ENCODE results near the gene DHX8.
"Not testable (repeated sequence)": the region's sequence is repeated elsewhere in the genome, so short reads cannot be mapped to it uniquely, and the experiment has no call there.

DHX8 gene

DNA sequence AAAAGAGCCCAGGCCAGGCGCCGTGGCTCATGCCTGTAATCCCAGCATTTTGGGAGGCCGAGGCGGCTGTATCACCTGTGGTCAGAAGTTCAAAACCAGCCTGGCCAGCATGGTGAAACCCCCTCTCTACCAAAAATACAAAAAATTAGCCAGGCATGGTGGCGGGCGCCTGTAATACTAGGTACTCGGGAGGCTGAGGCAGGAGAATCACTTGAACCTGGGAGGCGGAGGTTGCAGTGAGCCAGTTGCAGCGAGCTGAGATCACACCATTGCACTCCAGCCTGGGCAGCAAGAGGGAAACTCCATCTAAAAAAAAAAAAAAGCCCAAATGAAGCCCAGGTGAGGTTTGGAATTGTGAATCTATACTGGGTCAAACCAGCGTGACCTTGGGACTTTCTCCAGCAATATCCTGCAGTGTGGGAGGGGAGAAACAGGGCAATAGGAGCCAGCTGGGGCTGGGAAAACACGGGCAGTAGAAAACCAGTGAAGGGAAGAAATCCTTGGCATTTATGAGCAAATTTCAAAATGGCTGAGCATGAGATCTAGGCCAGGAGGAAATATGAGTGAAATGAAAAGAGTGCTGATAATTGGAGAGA, 8.2 kb upstream of the DHX8 start:
- no peaks in the 10 kb centered on the region for H3K36me3 ChIP-seq (replicated peaks)
- no peak overlapping the region for H3K27ac ChIP-seq
- no peak for TF ChIP-seq CTCF (IDR thresholded peaks at IDR 0.05; ENCODE audit: low read depth, low read length, missing control alignments)
- in situ Hi-C loops (cut with HindIII; ENCODE audit: low pct_ligation_motif_present, low sequenced_read_pairs) = no loop called here
- H3K4me3 ChIP-seq (ENCODE audit: low read depth, low read length) = no peak overlapping the region
- H3K27me3 ChIP-seq (replicated peaks) = no peaks in the 10 kb centered on the region
- no peak for DNase-seq

GRCh38 chr17:43476306-43476705, 7.5 kb upstream of the DHX8 start:
- H3K27me3 ChIP-seq (replicated peaks); DNase-seq; H3K4me3 ChIP-seq (ENCODE audit: low read depth, low read length); H3K27ac ChIP-seq; H3K36me3 ChIP-seq (replicated peaks); in situ Hi-C loops (cut with HindIII; ENCODE audit: low pct_ligation_motif_present, low sequenced_read_pairs): not testable (repeated sequence)

- in situ Hi-C loops (cut with HindIII; ENCODE audit: low pct_ligation_motif_present, low sequenced_read_pairs) = no loop called here
- no peaks in the 10 kb centered on the region for H3K36me3 ChIP-seq (replicated peaks)
- H3K27me3 ChIP-seq (replicated peaks) = no peaks in the 10 kb centered on the region
- no peak for DNase-seq
- H3K27ac ChIP-seq = no peak overlapping the region
- no peak for TF ChIP-seq CTCF (IDR thresholded peaks at IDR 0.05; ENCODE audit: low read depth, low read length, missing control alignments)
- H3K4me3 ChIP-seq (ENCODE audit: low read depth, low read length) = no peak overlapping the region
Observed at GRCh38 chr17:43477832-43478634, 5.7 kb upstream of the DHX8 start.

DNA sequence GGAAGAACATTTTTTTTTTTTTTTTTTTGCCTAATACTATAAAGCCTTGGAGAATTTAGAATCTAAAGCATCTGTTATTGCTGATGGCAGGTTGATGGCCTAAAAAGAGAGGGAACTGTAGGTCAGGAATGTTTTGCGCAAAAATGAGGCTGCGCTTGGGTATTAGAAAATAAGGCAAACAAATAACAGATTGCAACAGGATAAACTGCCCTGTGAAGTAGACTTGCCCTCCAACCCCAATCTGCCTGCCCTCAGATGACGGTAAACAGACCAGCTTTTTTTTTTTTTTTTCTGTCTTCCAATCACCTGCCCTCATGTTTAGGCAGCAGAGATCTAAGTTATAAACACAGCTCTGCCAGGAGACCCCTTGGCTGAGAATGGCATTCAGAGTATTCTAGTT, 3.8 kb upstream of the DHX8 start:
- Histone ChIP-seq H3K4me3 (ENCODE audit: low read depth, low read length) (no peak overlapping the region), H3K27me3 (replicated peaks) (no peaks in the 10 kb centered on the region), H3K36me3 (replicated peaks) (no peaks in the 10 kb centered on the region), H3K27ac (no peak overlapping the region)
- DNase-seq = no peak
- TF ChIP-seq CTCF (IDR thresholded peaks at IDR 0.05; ENCODE audit: low read depth, low read length, missing control alignments) = no peak
- in situ Hi-C loops (cut with HindIII; ENCODE audit: low pct_ligation_motif_present, low sequenced_read_pairs) = no loop called here

DNA sequence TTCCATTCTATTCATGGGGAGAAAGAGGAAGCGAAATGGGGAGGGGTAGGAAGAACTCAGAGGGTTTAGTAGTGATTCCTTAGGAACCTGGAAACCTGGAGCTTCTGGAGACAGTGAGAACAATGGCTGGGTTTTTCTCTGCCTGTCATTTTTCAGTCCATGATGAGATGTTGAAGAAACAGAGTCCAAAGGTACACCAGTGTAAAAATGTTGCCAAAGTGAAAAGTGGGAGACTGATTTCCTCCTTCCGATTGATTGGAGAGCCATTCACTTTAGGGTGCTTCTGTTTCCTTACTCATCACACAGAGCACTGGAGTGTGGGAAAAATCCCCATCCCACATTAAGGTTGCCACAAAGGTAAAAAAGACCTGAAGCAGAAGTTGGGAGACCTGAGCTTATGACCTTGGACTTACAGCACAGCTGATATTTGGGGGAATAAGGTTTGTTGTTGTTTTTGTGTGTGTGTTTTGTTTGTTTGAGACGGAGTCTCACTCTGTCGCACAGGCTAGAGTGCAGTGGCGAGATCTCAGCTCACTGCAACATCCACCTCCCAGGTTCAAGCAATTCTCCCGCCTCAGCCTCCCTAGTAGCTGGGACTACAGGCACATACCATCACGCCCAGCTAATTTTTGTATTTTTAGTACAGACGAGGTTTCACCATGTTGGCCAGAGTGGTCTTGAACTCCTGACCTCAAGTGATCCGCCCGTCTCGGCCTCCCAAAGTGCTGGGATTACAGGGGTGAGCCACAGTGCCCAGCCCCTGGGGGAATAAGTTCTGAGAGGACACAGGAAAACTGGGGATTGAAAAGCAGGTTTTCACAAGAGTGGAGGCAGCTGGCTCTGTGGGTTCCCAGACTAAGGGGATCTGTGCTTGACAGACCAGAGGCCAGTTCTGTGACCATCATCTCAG, 1.4 kb upstream of the DHX8 start:
- H3K27me3 ChIP-seq (replicated peaks) = no peaks in the 10 kb centered on the region
- no peak overlapping the region for H3K27ac ChIP-seq
- in situ Hi-C loops (cut with HindIII; ENCODE audit: low pct_ligation_motif_present, low sequenced_read_pairs) = no loop called here
- H3K4me3 ChIP-seq (ENCODE audit: low read depth, low read length) = no peak overlapping the region
- no peak for TF ChIP-seq CTCF (IDR thresholded peaks at IDR 0.05; ENCODE audit: low read depth, low read length, missing control alignments)
- H3K36me3 ChIP-seq (replicated peaks) = no peaks in the 10 kb centered on the region
- no peak for DNase-seq

- TF ChIP-seq CTCF (IDR thresholded peaks at IDR 0.05; ENCODE audit: low read depth, low read length, missing control alignments) = no peak
- Histone ChIP-seq H3K36me3 (replicated peaks) (peaks cover 34% of the 10 kb centered on the region), H3K4me3 (ENCODE audit: low read depth, low read length) (no peak overlapping the region), H3K27ac (no peak overlapping the region), H3K27me3 (replicated peaks) (no peaks in the 10 kb centered on the region)
- in situ Hi-C loops (cut with HindIII; ENCODE audit: low pct_ligation_motif_present, low sequenced_read_pairs) = no loop called here
- no peak for DNase-seq
Observed at GRCh38 chr17:43490621-43491020, 6.8 kb downstream of the DHX8 start.

DNA sequence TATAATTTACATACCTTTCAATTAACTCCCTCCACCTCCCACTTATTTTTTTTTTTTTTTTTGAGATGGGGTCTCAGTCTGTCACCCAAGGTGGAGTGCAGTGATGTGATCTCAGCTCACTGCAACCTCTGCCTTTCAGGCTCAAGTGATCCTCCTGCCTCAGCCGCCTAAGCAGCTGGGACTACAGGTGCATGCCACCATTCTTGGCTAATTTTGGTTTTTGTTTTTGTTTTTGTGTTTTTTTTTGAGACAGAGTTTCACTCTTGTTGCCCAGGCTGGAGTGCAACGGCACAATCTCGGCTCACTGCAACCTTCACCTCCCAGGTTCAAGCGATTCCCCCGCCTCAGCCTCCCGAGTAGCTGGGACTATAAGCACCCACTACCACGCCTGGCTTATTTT, 25.7 kb downstream of the DHX8 start:
- DNase-seq; H3K27me3 ChIP-seq (replicated peaks); H3K4me3 ChIP-seq (ENCODE audit: low read depth, low read length); H3K27ac ChIP-seq; in situ Hi-C loops (cut with HindIII; ENCODE audit: low pct_ligation_motif_present, low sequenced_read_pairs): not testable (repeated sequence)
- H3K36me3 ChIP-seq (replicated peaks) = peaks cover 65% of the 10 kb centered on the region

DNA sequence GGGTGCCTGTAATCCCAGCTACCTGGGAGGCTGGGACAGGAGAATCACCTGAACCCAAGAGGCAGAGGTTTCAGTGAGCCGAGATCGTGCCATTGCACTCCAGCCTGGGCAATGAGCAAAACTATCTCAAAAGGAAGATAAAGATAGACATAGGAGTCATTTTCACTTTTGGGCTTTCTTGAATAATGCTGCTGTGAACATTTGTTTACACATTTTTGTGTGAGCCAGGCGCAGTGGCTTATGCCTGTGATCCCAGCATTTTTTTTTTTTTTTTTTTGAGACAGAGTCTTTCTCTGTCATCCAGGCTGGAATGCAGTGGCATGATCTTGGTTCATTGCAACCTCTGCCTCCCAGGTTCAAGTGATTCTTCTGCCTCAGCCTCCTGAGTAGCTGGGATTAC, 27.4 kb downstream of the DHX8 start:
- DNase-seq; H3K27me3 ChIP-seq (replicated peaks); in situ Hi-C loops (cut with HindIII; ENCODE audit: low pct_ligation_motif_present, low sequenced_read_pairs); H3K27ac ChIP-seq; H3K4me3 ChIP-seq (ENCODE audit: low read depth, low read length): not testable (repeated sequence)
- peaks cover 48% of the 10 kb centered on the region for H3K36me3 ChIP-seq (replicated peaks)
